ENCODE measurements around the gene CYP24A1. TPM values are rescaled to one million over a fixed set of nuclear protein-coding genes. Genes with fewer than 3 reads are reported as not detected.

CYP24A1 gene
- polyA plus RNA-seq (2013, experiment 1 of 4): not detected
- polyA plus RNA-seq (2013, experiment 2 of 4): not detected
- polyA plus RNA-seq (2013, experiment 3 of 4): 0.11 TPM
- not detected for polyA plus RNA-seq (2013, experiment 4 of 4)

DNA sequence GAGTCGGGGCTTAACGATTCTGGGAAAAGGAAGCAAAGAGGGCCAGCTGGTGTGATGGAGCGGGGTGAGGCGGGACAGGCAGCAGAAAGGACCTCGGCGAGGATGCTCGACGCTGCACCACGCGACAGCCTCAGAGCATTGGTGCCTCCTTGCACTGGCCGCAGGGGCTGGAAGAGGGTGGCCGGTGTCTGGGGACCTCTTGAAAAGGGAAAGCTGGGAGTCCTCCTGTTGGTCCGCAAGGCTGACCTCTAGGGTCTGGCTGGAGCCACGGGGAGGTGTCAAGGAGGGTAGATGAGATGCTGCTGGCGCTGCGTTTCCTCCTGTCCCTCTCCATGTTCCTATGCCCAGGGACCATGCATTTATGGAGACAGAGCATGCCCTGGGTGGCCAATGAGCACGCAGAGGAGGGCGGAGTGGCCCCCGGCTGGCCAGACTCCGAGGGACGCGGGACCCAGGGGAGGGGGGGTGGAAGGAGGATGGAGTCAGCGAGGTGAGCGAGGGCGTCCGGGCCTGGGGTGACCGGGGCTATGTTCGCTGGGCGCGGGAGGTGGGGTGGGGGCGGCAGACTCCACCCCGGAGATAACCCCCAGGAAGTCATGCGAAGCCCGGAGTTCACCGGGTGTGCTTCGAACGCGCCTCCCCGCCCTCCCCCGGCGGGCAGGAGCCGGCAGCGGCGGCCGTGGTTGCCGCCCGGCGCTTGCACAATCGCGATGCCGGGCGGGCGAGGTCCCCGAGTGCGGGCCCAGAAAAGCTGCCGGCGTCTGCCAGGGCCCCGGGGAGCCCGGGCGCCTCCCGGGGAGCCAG is at the start of gene CYP24A1:
CYP24A1 (minus strand) TSS at position 334 of the 804 bp plus-strand sequence. CDS start 407 bp downstream, outside the sequence.
- no peak within 1 kb of the TSS for H3K27ac ChIP-seq (ENCODE audit: insufficient read depth, low read depth, low read length, poor library complexity, severe bottlenecking)
- WGBS, 2 experiments: 2 to 3% methylated on average over 61 of the region's 61 CpGs
- H3K4me1 ChIP-seq (ENCODE audit: control insufficient read depth, insufficient read depth, low read length): peaks cover 20% of the 10 kb centered on the region
- H3K4me3 ChIP-seq (ENCODE audit: insufficient read depth, low read depth, low read length): peak within 1 kb of the TSS; percentile 29
- no peaks in the 10 kb centered on the region for H3K9me3 ChIP-seq (ENCODE audit: control insufficient read depth, low read length)
- H3K27me3 ChIP-seq (ENCODE audit: control insufficient read depth, insufficient read depth, low read length, poor library complexity, severe bottlenecking): peaks cover 81% of the 10 kb centered on the region
- H3K36me3 ChIP-seq (ENCODE audit: control insufficient read depth, insufficient read depth, low read length): no peaks in the 10 kb centered on the region

DNA sequence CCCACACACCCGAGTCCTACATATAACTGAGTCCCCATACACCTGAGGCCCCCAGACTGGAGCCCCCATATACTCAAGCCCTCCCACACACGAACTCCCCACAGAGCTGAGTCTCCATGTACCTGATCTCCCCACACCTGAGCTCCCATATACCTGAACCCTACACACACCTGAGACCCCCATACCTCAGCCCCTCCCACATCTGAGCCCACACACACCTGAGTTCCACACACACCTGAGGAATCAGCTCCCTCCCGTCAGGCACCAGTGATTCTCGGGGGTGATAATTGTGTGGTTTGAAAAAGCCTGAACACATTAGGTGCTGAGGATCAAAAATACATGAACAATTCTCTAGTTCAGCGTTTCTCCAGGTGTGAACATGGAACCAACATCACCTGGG is 49.5 kb upstream of the CYP24A1 start:
- H3K9me3 ChIP-seq (ENCODE audit: control insufficient read depth, low read length): no peaks in the 10 kb centered on the region
- H3K4me3 ChIP-seq (ENCODE audit: insufficient read depth, low read depth, low read length): no peak overlapping the region
- H3K36me3 ChIP-seq (ENCODE audit: control insufficient read depth, insufficient read depth, low read length): no peaks in the 10 kb centered on the region
- H3K27ac ChIP-seq (ENCODE audit: insufficient read depth, low read depth, low read length, poor library complexity, severe bottlenecking): peak overlapping the region; percentile 44
- H3K4me1 ChIP-seq (ENCODE audit: control insufficient read depth, insufficient read depth, low read length): peaks cover 12% of the 10 kb centered on the region
- 85 to 93% methylated on average over 5 of the region's 5 CpGs for WGBS, 2 experiments
- no peaks in the 10 kb centered on the region for H3K27me3 ChIP-seq (ENCODE audit: control insufficient read depth, insufficient read depth, low read length, poor library complexity, severe bottlenecking)

DNA sequence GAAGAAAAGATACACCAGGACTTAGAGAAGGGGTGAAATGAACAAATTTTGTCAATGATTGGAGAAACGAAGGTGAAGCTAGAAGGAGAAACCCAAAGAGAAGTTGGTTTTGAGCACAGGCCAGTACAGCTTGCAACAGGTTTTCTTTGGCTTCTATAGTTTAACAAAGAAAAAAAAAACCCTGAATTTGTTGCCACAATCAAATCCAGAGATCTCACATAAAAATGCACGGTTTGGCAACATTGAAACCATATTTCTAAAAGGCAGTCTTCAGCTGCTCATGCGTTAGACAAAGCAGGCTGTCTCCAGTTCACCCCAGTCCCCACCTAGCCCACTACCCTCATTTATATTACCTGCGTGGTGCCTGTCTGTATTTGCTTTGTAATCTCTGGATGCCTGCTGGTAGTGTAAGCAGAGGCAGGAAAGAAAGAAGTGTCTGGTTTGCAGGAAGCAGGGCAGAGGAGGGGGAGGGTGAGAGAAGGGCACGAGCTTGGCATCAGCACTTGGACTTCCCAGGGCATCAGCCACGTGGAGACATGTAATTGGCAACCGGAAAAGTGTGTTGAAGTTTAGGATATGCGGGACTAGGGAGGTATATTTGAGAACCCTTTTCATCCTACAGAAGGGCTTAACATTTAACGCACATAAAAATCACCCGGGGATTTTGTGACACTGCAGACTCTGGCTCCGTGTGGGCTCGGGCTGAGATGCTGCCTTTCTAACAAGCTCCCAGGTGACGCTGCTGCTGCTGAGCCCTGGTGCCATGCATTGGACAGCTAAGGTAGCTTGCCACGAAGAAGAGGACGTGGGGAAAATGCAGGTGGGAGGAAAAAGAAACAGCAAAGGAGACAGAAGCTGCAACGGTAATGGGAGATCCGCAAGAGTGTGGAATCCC is 48.5 kb upstream of the CYP24A1 start:
- H3K9me3 ChIP-seq (ENCODE audit: control insufficient read depth, low read length): no peaks in the 10 kb centered on the region
- WGBS, 2 experiments: 76 to 78% methylated on average over 17 of the region's 17 CpGs
- no peaks in the 10 kb centered on the region for H3K36me3 ChIP-seq (ENCODE audit: control insufficient read depth, insufficient read depth, low read length)
- H3K27ac ChIP-seq (ENCODE audit: insufficient read depth, low read depth, low read length, poor library complexity, severe bottlenecking): peak overlapping the region; percentile 50
- H3K27me3 ChIP-seq (ENCODE audit: control insufficient read depth, insufficient read depth, low read length, poor library complexity, severe bottlenecking): no peaks in the 10 kb centered on the region
- H3K4me1 ChIP-seq (ENCODE audit: control insufficient read depth, insufficient read depth, low read length): peaks cover 12% of the 10 kb centered on the region
- H3K4me3 ChIP-seq (ENCODE audit: insufficient read depth, low read depth, low read length): no peak overlapping the region

DNA sequence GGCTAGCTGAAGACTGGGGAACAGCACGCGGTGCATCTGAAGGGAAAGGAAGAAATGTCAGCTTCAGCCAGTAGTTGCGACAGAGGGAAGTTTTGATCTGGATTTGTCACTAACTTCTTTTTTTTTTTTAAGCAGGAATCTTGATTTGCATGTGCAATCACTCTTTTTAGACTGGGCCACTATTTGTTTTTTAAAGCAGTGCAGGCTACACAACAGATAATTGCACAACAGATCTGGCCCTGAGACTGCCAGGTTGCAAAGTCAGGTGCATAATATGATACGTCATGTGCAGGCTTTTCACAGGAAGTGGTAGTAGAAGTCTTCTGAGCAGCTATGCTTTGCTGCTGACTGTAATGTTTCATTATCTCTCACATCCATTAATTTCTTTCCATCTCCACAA is 47.6 kb upstream of the CYP24A1 start:
- WGBS, 2 experiments: 93 to 94% methylated on average over 4 of the region's 4 CpGs

DNA sequence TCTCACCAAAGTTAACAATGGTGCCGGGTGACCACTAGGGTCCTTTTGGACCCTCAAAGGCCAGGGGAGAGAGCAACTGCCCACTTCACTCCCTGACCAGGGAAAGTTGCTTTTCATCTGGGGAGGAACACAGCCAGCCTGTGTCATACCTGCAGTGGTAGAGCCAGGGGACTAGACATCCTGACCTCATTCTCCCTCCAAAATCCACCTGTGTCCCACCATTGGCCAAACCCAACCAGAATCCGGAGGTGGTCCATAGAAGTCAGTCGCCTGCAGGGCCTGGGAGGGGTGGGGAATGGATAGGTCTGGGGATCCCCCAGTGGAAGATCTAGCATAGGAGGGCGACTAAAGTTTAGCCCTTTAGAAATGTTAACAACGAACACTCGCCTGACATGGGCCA is 46.9 kb upstream of the CYP24A1 start:
- H3K9me3 ChIP-seq (ENCODE audit: control insufficient read depth, low read length): no peaks in the 10 kb centered on the region
- peaks cover 12% of the 10 kb centered on the region for H3K4me1 ChIP-seq (ENCODE audit: control insufficient read depth, insufficient read depth, low read length)
- 92 to 96% methylated on average over 6 of the region's 6 CpGs for WGBS, 2 experiments
- no peak overlapping the region for H3K4me3 ChIP-seq (ENCODE audit: insufficient read depth, low read depth, low read length)
- H3K36me3 ChIP-seq (ENCODE audit: control insufficient read depth, insufficient read depth, low read length): peaks cover 6% of the 10 kb centered on the region
- no peak overlapping the region for H3K27ac ChIP-seq (ENCODE audit: insufficient read depth, low read depth, low read length, poor library complexity, severe bottlenecking)
- no peaks in the 10 kb centered on the region for H3K27me3 ChIP-seq (ENCODE audit: control insufficient read depth, insufficient read depth, low read length, poor library complexity, severe bottlenecking)

More for the DNA sequence above, 47.6 kb upstream of the CYP24A1 start:
- no peak overlapping the region for H3K27ac ChIP-seq (ENCODE audit: insufficient read depth, low read depth, low read length, poor library complexity, severe bottlenecking)
- H3K4me1 ChIP-seq (ENCODE audit: control insufficient read depth, insufficient read depth, low read length): peaks cover 12% of the 10 kb centered on the region
- H3K4me3 ChIP-seq (ENCODE audit: insufficient read depth, low read depth, low read length): no peak overlapping the region
- no peaks in the 10 kb centered on the region for H3K27me3 ChIP-seq (ENCODE audit: control insufficient read depth, insufficient read depth, low read length, poor library complexity, severe bottlenecking)
- H3K9me3 ChIP-seq (ENCODE audit: control insufficient read depth, low read length): no peaks in the 10 kb centered on the region
- H3K36me3 ChIP-seq (ENCODE audit: control insufficient read depth, insufficient read depth, low read length): no peaks in the 10 kb centered on the region

DNA sequence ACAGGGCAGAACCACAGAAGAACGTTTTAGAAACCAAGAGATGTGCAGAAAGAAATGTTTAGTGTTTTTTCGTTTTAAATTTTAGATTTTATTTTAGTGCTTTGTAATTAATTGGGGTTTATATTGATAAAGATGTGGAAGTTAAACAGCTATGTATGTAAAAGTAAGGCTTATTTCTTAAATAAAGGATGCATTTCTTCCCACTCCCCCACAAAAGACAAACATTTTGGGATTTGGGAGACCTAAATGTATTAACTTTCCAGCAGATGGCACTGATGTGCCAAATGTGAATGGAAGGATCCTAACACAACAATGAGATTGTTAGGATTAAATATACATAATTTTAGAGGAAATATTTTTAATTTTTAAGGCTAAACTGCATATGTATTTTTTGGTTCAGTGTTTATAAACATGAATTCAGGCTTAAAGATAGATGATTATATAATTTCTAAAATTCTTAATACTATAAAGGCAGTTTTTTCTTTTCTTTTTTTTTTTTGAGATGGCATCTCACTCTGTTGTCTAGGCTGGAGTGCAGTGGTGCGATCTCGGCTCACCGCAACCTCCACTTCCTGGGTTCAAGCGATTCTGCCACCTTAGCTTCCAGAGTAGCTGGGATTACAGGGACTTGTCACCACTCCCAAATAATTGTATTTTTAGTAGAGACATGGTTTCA is 46.1 kb upstream of the CYP24A1 start:
- peaks cover 12% of the 10 kb centered on the region for H3K36me3 ChIP-seq (ENCODE audit: control insufficient read depth, insufficient read depth, low read length)
- H3K4me1 ChIP-seq (ENCODE audit: control insufficient read depth, insufficient read depth, low read length): peaks cover 12% of the 10 kb centered on the region
- 87 to 90% methylated on average over 6 of the region's 6 CpGs for WGBS, 2 experiments
- no peaks in the 10 kb centered on the region for H3K27me3 ChIP-seq (ENCODE audit: control insufficient read depth, insufficient read depth, low read length, poor library complexity, severe bottlenecking)
- H3K9me3 ChIP-seq (ENCODE audit: control insufficient read depth, low read length): no peaks in the 10 kb centered on the region
- no peak overlapping the region for H3K27ac ChIP-seq (ENCODE audit: insufficient read depth, low read depth, low read length, poor library complexity, severe bottlenecking)
- no peak overlapping the region for H3K4me3 ChIP-seq (ENCODE audit: insufficient read depth, low read depth, low read length)

DNA sequence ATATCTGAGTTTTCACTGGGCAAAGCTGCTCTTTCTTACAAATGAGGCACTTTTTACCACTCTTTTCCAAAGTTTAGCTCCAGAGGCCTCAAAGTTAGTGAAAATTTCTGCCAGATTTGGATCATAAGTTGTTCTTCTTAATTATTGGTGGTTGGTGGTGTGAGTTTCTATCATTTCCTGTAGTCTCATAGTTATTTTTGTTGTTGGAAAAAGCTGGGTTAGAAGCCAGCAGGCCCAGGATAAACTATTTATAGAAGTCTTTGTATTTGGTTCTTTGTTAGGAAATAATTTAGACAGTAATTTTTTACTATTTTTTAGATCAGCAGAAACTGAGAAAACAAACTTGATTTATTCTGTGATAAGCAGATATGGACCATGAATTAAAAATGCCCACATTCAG is 44.7 kb upstream of the CYP24A1 start:
- peaks cover 16% of the 10 kb centered on the region for H3K36me3 ChIP-seq (ENCODE audit: control insufficient read depth, insufficient read depth, low read length)
- H3K27ac ChIP-seq (ENCODE audit: insufficient read depth, low read depth, low read length, poor library complexity, severe bottlenecking): no peak overlapping the region
- H3K27me3 ChIP-seq (ENCODE audit: control insufficient read depth, insufficient read depth, low read length, poor library complexity, severe bottlenecking): no peaks in the 10 kb centered on the region
- H3K9me3 ChIP-seq (ENCODE audit: control insufficient read depth, low read length): no peaks in the 10 kb centered on the region
- H3K4me3 ChIP-seq (ENCODE audit: insufficient read depth, low read depth, low read length): no peak overlapping the region
- H3K4me1 ChIP-seq (ENCODE audit: control insufficient read depth, insufficient read depth, low read length): peaks cover 12% of the 10 kb centered on the region

DNA sequence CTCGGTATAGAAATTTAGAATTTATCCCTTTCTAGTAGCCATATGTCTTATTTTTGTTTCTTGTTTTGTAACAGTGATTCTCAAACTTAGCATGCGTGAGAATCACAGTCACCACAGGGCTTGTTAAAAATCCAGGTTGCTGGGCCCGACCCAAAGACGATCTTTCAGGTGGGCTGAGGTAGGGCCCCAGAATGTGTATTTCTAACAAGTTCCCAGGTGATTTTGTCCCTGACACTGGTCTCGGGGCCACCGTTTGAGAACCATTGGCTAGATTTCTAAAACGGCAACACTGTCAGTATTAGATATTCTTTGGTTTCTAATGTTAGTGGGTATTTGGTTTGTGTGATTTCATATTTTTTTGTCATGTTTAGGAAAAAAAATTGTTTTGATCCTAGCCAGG is 44.0 kb upstream of the CYP24A1 start:
- Histone ChIP-seq H3K36me3 (ENCODE audit: control insufficient read depth, insufficient read depth, low read length) (peaks cover 16% of the 10 kb centered on the region), H3K9me3 (ENCODE audit: control insufficient read depth, low read length) (no peaks in the 10 kb centered on the region), H3K4me1 (ENCODE audit: control insufficient read depth, insufficient read depth, low read length) (peaks cover 10% of the 10 kb centered on the region), H3K4me3 (ENCODE audit: insufficient read depth, low read depth, low read length) (no peak overlapping the region), H3K27me3 (ENCODE audit: control insufficient read depth, insufficient read depth, low read length, poor library complexity, severe bottlenecking) (no peaks in the 10 kb centered on the region), H3K27ac (ENCODE audit: insufficient read depth, low read depth, low read length, poor library complexity, severe bottlenecking) (no peak overlapping the region)
- 96% methylated on average over 6 to 7 of the region's 7 CpGs for WGBS, 2 experiments

DNA sequence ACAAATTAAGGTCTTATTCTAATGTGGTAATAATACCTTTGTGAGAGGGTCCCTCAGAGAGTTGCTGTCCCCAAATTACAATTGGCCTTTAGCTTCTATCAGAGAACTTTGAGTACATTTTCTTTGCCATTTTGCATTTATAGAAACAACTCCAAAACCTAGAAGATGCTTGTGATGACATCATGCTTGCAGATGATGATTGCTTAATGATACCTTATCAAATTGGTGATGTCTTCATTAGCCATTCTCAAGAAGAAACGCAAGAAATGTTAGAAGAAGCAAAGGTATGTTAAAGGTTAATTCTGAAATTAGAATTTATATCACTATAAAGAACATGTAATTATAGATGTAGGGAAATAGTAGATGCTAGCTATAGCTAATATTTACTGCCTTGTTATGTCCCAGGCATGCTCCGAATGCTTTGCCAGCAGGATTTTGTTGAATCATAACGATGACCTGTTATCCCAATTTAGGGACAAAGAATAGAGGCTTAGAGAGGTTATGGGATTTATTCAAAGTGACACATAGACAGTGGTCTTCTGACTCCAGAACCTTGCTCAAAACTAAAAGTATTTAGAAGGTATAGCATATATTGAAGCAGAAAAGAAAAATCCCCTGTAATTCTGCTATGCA is 41.5 kb upstream of the CYP24A1 start:
- H3K4me1 ChIP-seq (ENCODE audit: control insufficient read depth, insufficient read depth, low read length): no peaks in the 10 kb centered on the region
- no peaks in the 10 kb centered on the region for H3K9me3 ChIP-seq (ENCODE audit: control insufficient read depth, low read length)
- WGBS, 2 experiments: 97% methylated on average over 2 to 3 of the region's 3 CpGs
- H3K27me3 ChIP-seq (ENCODE audit: control insufficient read depth, insufficient read depth, low read length, poor library complexity, severe bottlenecking): no peaks in the 10 kb centered on the region
- peaks cover 20% of the 10 kb centered on the region for H3K36me3 ChIP-seq (ENCODE audit: control insufficient read depth, insufficient read depth, low read length)
- H3K4me3 ChIP-seq (ENCODE audit: insufficient read depth, low read depth, low read length): no peak overlapping the region
- no peak overlapping the region for H3K27ac ChIP-seq (ENCODE audit: insufficient read depth, low read depth, low read length, poor library complexity, severe bottlenecking)
